ENCODE results near the gene SMARCB1. TPM values are rescaled to one million over a fixed set of nuclear protein-coding genes. Genes with fewer than 3 reads are reported as not detected.
A peak's percentile ranks its signal among the peaks of the same experiment; 100 is the strongest.

SMARCB1 gene
- total RNA-seq, 2 donors from 2014 or later: 41.4 to 45.9 TPM

DNA sequence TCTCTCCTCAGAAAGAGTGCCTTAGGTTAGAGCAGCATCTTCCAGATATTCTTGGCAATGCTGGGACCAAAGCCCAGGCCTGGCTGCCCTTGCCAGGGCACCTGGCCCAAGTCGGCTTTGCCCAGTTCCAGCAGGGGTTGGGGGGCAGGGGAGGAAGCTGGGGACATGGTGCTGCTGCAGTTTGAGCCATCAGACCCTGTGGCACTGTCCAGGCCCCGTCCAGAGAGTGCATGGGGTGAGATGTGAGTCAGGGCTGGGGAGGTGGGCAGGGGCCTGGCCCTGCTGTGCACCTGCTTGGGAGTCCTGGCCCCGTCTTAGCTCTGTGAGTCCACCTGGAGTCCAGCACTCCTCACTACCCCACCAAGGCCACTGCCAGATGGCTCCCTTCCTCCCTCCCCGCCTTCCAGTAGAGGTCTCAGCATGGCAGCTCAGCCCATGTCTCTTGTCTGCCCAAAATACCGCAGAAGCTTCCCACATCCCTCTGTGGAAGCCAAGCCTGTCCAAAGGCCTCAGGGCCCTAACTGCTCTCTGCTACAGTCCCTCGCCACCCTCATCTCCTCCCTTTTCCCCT is 35.4 kb downstream of the SMARCB1 start:
- Histone ChIP-seq H3K27me3 (no peaks in the 10 kb centered on the region), H3K4me1 (peaks cover 0 to 57% of the 10 kb centered on the region in 2 donors), H3K4me3 (no peak overlapping the region), H3K36me3 (peaks cover 94% of the 10 kb centered on the region), H3K27ac (peak overlapping the region; percentile 81 to 90), H3K9me3 (no peaks in the 10 kb centered on the region)
- TF ChIP-seq, protein P1, sequence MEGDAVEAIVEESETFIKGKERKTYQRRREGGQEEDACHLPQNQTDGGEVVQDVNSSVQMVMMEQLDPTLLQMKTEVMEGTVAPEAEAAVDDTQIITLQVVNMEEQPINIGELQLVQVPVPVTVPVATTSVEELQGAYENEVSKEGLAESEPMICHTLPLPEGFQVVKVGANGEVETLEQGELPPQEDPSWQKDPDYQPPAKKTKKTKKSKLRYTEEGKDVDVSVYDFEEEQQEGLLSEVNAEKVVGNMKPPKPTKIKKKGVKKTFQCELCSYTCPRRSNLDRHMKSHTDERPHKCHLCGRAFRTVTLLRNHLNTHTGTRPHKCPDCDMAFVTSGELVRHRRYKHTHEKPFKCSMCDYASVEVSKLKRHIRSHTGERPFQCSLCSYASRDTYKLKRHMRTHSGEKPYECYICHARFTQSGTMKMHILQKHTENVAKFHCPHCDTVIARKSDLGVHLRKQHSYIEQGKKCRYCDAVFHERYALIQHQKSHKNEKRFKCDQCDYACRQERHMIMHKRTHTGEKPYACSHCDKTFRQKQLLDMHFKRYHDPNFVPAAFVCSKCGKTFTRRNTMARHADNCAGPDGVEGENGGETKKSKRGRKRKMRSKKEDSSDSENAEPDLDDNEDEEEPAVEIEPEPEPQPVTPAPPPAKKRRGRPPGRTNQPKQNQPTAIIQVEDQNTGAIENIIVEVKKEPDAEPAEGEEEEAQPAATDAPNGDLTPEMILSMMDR (IDR thresholded peaks at IDR 0.05): no peak
- DNase-seq (ENCODE audit: low spot score): no peak

- peaks cover 0 to 68% of the 10 kb centered on the region in 2 donors for H3K4me1 ChIP-seq
- no peak for DNase-seq (ENCODE audit: low spot score)
Measured at GRCh38 chr22:23823331-23823791, 36.6 kb downstream of the SMARCB1 start.

GRCh38 chr22:23824476-23825245 is 37.9 kb downstream of the SMARCB1 start:
- DNase-seq (ENCODE audit: low spot score): no peak
- no peaks in the 10 kb centered on the region for H3K9me3 ChIP-seq
- H3K27ac ChIP-seq: peak overlapping the region; percentile 81 to 90
- peaks cover 0 to 81% of the 10 kb centered on the region in 2 donors for H3K4me1 ChIP-seq
- peaks cover 77% of the 10 kb centered on the region for H3K36me3 ChIP-seq
- TF ChIP-seq, protein P1 (IDR thresholded peaks at IDR 0.05): no peak
- no peak overlapping the region for H3K4me3 ChIP-seq
- no peaks in the 10 kb centered on the region for H3K27me3 ChIP-seq

More at GRCh38 chr22:23823331-23823791, 36.6 kb downstream of the SMARCB1 start:
- Histone ChIP-seq H3K36me3 (peaks cover 89% of the 10 kb centered on the region), H3K27me3 (no peaks in the 10 kb centered on the region), H3K4me3 (no peak overlapping the region), H3K27ac (peak overlapping the region; percentile 81 to 90), H3K9me3 (no peaks in the 10 kb centered on the region)
- TF ChIP-seq, protein P1 (IDR thresholded peaks at IDR 0.05): no peak

GRCh38 chr22:23825246-23825905 is 38.6 kb downstream of the SMARCB1 start:
- Histone ChIP-seq H3K27ac (peak overlapping the region; percentile 81 to 90), H3K27me3 (no peaks in the 10 kb centered on the region), H3K4me1 (peaks cover 0 to 88% of the 10 kb centered on the region in 2 donors), H3K36me3 (peaks cover 70% of the 10 kb centered on the region), H3K9me3 (no peaks in the 10 kb centered on the region), H3K4me3 (no peak overlapping the region)
- TF ChIP-seq, protein P1 (IDR thresholded peaks at IDR 0.05): no peak
- no peak for DNase-seq (ENCODE audit: low spot score)

DNA sequence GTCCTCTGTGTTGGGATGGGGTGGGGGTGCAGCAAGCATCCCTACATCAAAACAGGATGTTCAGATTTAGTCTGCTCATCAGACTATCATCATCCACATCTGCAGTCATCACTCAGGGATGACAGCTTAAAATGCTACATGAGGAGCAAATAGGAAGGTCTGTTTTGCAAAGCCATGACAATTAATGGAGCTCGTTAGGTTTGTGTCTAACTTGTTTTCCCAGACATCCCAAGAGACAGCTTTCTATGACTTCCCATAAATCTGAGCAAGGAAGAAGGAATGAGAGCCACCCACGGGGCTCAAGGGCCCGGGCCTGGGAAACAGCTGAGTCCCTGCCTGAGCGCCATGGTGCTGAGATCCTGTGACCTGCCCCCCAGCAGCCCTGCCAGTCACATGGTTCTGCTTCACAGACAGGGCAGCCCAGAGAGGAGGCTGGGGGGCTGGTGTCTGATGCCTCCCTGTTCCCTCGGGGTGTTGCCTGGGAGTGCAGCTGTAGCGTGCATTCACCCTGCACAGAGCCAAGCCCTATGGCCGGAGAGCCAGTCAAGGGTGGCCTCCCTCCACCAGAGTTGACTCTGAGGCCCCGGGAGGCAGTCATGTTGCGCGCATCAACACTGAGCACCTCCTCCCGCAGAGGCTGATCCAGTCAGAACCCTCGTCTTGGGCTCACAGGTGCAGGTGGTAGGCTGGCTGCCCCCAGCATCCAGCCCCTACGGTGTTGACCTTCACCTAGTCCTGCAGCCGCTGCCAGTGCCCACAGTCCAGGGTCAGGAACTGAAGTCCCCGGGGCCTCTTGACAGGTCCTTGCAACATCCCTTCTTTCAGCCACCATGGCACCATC is 40.0 kb downstream of the SMARCB1 start:
- TF ChIP-seq, protein P1 (IDR thresholded peaks at IDR 0.05): no peak
- Histone ChIP-seq H3K27ac (peak overlapping the region; percentile 84 to 90), H3K9me3 (no peaks in the 10 kb centered on the region), H3K27me3 (no peaks in the 10 kb centered on the region), H3K36me3 (peaks cover 62% of the 10 kb centered on the region), H3K4me1 (peaks cover 0 to 92% of the 10 kb centered on the region in 2 donors), H3K4me3 (no peak overlapping the region)
- no peak for DNase-seq (ENCODE audit: low spot score)

Data from right atrium auricular region (tissue), 2 donors.